ENCODE results near the gene MOB3A. TPM values are rescaled to one million over a fixed set of nuclear protein-coding genes. Genes with fewer than 3 reads are reported as not detected.

The MOB3A gene
- total and polyA plus RNA-seq, 8 donors, result 9.9 to 181 (median 25.9) TPM

- Histone ChIP-seq H3K4me3 (no peak overlapping the region), H3K27me3 (no peaks in the 10 kb centered on the region), H3K4me1 (peaks cover 7 to 39% (median 12%) of the 10 kb centered on the region in 4 donors), H3K9me3 (no peaks in the 10 kb centered on the region), H3K36me3 (peaks cover 40 to 54% (median 53%) of the 10 kb centered on the region in 4 donors), H3K27ac (peak overlapping the region in 1 of 5 donors; percentile 35)
- intact Hi-C loops (cut with DNase I; ENCODE audit: low total_unique reads), result loop anchor here (5.0 to 10.0 kb wide), 2 partner anchors 49 to 136 kb away; no protein-coding TSS in a partner anchor
- no peak for TF ChIP-seq POLR2AphosphoS5 (IDR thresholded peaks at IDR 0.05)
- no peak for TF ChIP-seq POLR2A (IDR thresholded peaks at IDR 0.05)
- TF ChIP-seq EP300 (IDR thresholded peaks at IDR 0.05), result no peak
- TF ChIP-seq CTCF (IDR thresholded peaks at IDR 0.05), result no peak
- DNase-seq, result no peak
- 88 to 95% (median 90%) methylated on average over 19 of the region's 19 CpGs for WGBS, 5 donors
Measured at GRCh38 chr19:2070986-2071673, 25.0 kb downstream of the MOB3A start.

- Histone ChIP-seq H3K36me3 (peaks cover 33 to 47% (median 46%) of the 10 kb centered on the region in 4 donors), H3K27me3 (no peaks in the 10 kb centered on the region), H3K27ac (peak overlapping the region in 1 of 5 donors; percentile 39), H3K4me3 (no peak overlapping the region), H3K4me1 (peaks cover 7 to 42% (median 15%) of the 10 kb centered on the region in 4 donors), H3K9me3 (no peaks in the 10 kb centered on the region)
- WGBS, 5 donors, result 85 to 95% (median 93%) methylated on average over 10 of the region's 10 CpGs
- DNase-seq, result no peak
- TF ChIP-seq POLR2A (IDR thresholded peaks at IDR 0.05), result no peak
- TF ChIP-seq CTCF (IDR thresholded peaks at IDR 0.05), result no peak
- intact Hi-C loops (cut with DNase I; ENCODE audit: low total_unique reads), result loop anchor here (5.0 to 10.0 kb wide), 2 partner anchors 48 to 136 kb away; no protein-coding TSS in a partner anchor
Measured at GRCh38 chr19:2070436-2070827, 25.7 kb downstream of the MOB3A start.

GRCh38 chr19:2064788-2065524 lies 31.2 kb downstream of the MOB3A start:
- DNase-seq, result peak in 1 of 2 donors; percentile 57
- Histone ChIP-seq H3K36me3 (no peaks in the 10 kb centered on the region), H3K9me3 (no peaks in the 10 kb centered on the region), H3K27ac (peak overlapping the region; percentile 50 to 82 (median 73)), H3K4me1 (peaks cover 42 to 67% (median 52%) of the 10 kb centered on the region in 4 donors), H3K27me3 (no peaks in the 10 kb centered on the region), H3K4me3 (peak overlapping the region in 1 of 4 donors; percentile 11)
- intact Hi-C loops (cut with DNase I; ENCODE audit: low total_unique reads), result no loop called here
- TF ChIP-seq CTCF (IDR thresholded peaks at IDR 0.05) (peak in 1 of 7 experiments; percentile 33), EP300 (IDR thresholded peaks at IDR 0.05) (peak; percentile 93), POLR2AphosphoS5 (IDR thresholded peaks at IDR 0.05) (no peak), POLR2A (IDR thresholded peaks at IDR 0.05) (no peak)
- WGBS, 5 donors, result 37 to 58% (median 45%) methylated on average over 24 to 38 of the region's 38 CpGs

- no peaks in the 10 kb centered on the region for H3K27me3 ChIP-seq
- H3K9me3 ChIP-seq, result no peaks in the 10 kb centered on the region
- peaks cover 46 to 67% (median 53%) of the 10 kb centered on the region in 4 donors for H3K4me1 ChIP-seq
- TF ChIP-seq CTCF (IDR thresholded peaks at IDR 0.05) (no peak), POLR2A (IDR thresholded peaks at IDR 0.05) (no peak), EP300 (IDR thresholded peaks at IDR 0.05) (no peak), POLR2AphosphoS5 (IDR thresholded peaks at IDR 0.05) (no peak)
- H3K4me3 ChIP-seq, result no peak overlapping the region
- intact Hi-C loops (cut with DNase I; ENCODE audit: low total_unique reads), result no loop called here
- peak in 1 of 2 donors; percentile 30 for DNase-seq
- 49 to 63% (median 54%) methylated on average over 12 to 13 of the region's 13 CpGs for WGBS, 5 donors
- H3K27ac ChIP-seq, result peak overlapping the region; percentile 50 to 82 (median 73)
- H3K36me3 ChIP-seq, result no peaks in the 10 kb centered on the region
Measured at GRCh38 chr19:2064395-2064787, 31.7 kb downstream of the MOB3A start.

Measured in stomach (tissue), 9 donors.